GM18520 (cell line): ENCODE results near the gene RTEL1.
"Not testable (repeated sequence)": the region's sequence is repeated elsewhere in the genome, so short reads cannot be mapped to it uniquely, and the experiment has no call there.

Experiments
- ATAC-seq: cut with Tn5 transposase; IDR thresholded peaks from one replicate; pipeline ENCODE4 v1.9.1; 2021; ENCODE audit not compliant: unreplicated experiment

Gene RTEL1

DNA sequence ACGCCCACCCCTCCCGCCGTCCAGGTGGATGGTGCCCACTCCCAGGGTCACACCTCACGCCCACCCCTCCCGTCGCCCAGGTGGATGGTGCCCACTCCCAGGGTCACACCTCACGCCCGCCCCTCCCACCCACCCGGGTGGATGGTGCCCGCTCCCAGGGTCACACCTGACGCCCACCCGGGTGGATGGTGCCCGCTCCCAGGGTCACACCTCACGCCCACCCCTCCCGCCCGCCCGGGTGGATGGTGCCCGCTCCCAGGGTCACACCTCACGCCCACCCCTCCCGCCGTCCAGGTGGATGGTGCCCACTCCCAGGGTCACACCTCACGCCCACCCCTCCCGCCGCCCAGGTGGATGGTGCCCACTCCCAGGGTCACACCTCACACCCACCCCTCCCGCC, 7.6 kb upstream of the RTEL1 start:
- ATAC-seq = not testable (repeated sequence)

- no peak for ATAC-seq
Observed at GRCh38 chr20:63651942-63652191, 6.2 kb upstream of the RTEL1 start.

- no peak for ATAC-seq
Observed at GRCh38 chr20:63652192-63652980, 5.7 kb upstream of the RTEL1 start.

- ATAC-seq = no peak
Observed at GRCh38 chr20:63653041-63653973, 4.8 kb upstream of the RTEL1 start, which contains the start of gene STMN3. TSS of gene STMN3 (minus strand) at chr20:63653424. CDS start at chr20:63653345, 79 bp downstream.

- ATAC-seq = no peak
Observed at GRCh38 chr20:63653974-63654668, 4.0 kb upstream of the RTEL1 start.

- ATAC-seq = no peak
Observed at GRCh38 chr20:63655249-63655648, 2.9 kb upstream of the RTEL1 start.

DNA sequence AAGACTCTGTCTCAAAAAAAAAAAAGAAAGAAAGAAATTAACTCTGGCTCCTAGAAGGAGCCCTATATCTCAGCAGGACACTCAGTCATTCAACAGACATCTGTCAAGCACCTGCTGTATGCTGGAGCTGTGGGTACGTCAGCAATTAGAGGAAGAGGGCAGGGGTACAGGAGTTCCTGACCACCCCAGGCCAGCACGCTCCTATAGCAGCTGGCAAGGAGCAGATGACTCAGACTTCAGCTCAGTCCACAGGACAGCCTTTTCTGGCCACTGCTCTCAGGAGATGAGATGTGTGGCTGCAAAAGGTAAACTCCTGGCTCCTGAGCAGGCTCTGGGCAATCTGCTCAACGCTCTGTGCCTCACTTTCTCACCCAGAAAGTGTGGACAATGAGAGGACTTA, 1.7 kb upstream of the RTEL1 start:
- no peak for ATAC-seq

GRCh38 chr20:63657260-63657936, 714 bp upstream of the RTEL1 start:
- no peak for ATAC-seq

- ATAC-seq = peak; percentile 5
Observed at GRCh38 chr20:63658749-63659187, 656 bp downstream of the RTEL1 start.

GRCh38 chr20:63659370-63659769, 1.3 kb downstream of the RTEL1 start:
- ATAC-seq = no peak

- ATAC-seq = not testable (repeated sequence)
Observed at GRCh38 chr20:63660174-63660573, 2.1 kb downstream of the RTEL1 start.

- no peak for ATAC-seq
Observed at GRCh38 chr20:63660622-63661021, 2.5 kb downstream of the RTEL1 start.

- no peak for ATAC-seq
Observed at GRCh38 chr20:63661108-63661507, 3.0 kb downstream of the RTEL1 start.

GRCh38 chr20:63661959-63662812, 4.1 kb downstream of the RTEL1 start:
- no peak for ATAC-seq

- no peak for ATAC-seq
Observed at GRCh38 chr20:63662813-63663189, 4.7 kb downstream of the RTEL1 start.

- no peak for ATAC-seq
Observed at GRCh38 chr20:63663332-63664066, 5.4 kb downstream of the RTEL1 start.

- ATAC-seq = no peak
Observed at GRCh38 chr20:63664143-63664851, 6.2 kb downstream of the RTEL1 start.

DNA sequence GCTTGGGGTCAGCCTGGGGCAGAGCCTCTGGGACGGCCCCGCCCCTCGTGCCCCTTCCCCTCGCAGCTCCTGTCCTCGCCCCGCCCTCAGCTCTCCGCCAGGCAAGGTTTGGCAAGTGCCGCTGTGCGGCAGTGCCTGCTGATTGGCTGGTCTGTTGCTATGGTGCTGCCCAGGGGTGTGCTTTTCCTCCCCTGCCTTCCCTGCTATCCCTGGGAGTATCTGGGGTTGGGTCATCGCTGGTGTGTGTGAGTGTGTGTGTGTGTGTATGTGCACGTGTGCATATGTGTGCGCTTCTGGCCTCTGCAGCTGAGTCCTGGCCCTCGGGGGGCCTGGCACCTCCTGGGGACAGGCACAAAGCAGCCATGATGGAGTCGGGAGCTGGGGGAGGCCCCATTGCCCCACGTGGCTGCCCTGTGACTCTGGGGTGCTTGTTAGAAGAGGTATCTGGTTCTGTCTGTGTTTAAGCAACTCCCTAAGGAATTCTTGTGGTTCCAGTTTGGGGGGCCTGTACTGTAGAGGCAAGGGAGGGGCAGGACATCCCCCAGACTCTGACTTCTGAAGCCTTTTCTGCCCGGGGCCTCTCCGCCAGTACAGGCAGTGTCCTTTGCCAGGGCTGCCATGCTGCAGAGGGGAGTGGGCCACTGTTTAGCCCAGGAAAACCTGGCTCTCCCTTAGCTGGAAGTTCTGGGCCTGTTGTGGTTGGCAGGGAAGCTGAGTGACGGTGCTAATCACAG, 6.9 kb downstream of the RTEL1 start:
- no peak for ATAC-seq
